NCI-H146 treated with DMSO at 0.1 percent for 48 hours (cell line): Measurements from ENCODE around the gene PALM2AKAP2.

Experiments used
- DNase-seq: peaks from one replicate; lab custom pipeline; 2025; ENCODE audit not compliant: unreplicated experiment; lab: John Stamatoyannopoulos, UW

Gene PALM2AKAP2

GRCh38 chr9:109771796-109772531 lies 8.0 kb upstream of the PALM2AKAP2 start:
- no peak for DNase-seq

- DNase-seq = no peak
Observed at GRCh38 chr9:109775516-109775915, 4.5 kb upstream of the PALM2AKAP2 start.

- no peak for DNase-seq
Observed at GRCh38 chr9:109776391-109776790, 3.6 kb upstream of the PALM2AKAP2 start.

- DNase-seq = no peak
Observed at GRCh38 chr9:109780453-109781033, 545 bp downstream of the PALM2AKAP2 start.

DNA sequence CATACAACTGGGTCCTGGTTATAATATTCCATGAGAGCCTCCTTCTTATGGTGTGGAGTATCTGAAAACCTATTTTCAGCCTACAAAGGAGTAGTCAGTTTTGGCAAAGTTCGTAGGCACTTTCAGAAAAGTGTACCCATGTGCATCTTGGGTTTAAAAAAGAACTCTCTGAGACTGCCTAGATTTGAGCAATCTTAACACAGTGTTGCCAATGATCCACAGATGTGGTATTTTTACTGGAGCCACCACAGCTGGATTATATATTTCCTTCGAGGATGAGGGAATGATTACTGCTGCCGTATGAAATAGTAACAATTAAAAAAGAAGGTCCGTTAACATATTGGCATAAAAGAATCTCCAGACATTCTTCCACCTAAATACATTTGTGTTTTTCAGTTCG lies 1.1 kb downstream of the PALM2AKAP2 start:
- no peak for DNase-seq

- DNase-seq = no peak
Observed at GRCh38 chr9:109781541-109782197, 1.7 kb downstream of the PALM2AKAP2 start.

DNA sequence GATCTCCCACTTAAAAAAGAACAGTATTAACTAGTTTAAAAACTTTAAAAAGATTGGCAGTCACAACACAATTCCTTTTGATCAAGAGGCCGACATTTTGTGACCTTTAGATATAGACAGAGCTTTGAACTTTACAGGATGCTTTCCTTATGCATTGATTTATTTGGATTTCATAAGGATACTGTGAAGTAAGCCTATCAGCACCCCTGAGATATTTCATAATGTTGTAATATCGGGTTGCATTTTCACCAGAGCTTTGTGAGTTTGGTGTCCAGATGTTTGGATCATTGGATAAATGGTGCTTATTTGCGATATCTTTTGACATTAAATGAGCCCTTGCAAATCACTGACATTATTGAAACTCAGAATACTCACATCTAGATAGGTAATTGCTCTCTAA lies 7.7 kb downstream of the PALM2AKAP2 start:
- DNase-seq = no peak

GRCh38 chr9:109789556-109789955 lies 9.6 kb downstream of the PALM2AKAP2 start:
- no peak for DNase-seq

DNA sequence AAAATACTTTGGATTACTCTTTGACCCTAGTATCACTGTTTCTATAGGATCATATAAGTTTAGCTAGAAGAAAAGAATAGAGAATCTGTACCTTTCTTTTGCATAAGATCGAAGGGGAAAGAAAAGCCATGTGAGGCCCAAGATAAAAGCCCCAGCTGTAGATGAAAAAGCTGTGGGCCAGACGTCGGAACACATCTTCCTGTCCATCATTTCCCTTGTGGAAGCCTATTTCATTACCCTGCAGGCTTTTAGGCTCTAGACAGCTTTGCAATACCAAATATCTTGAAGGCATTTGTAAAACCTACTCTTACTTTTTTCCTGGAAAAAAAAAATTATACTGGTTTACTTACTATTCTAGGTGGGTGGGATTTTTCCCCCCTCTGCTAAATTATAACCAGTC lies 10.0 kb downstream of the PALM2AKAP2 start:
- no peak for DNase-seq

- no peak for DNase-seq
Observed at GRCh38 chr9:109791003-109791677, 11.1 kb downstream of the PALM2AKAP2 start.

DNA sequence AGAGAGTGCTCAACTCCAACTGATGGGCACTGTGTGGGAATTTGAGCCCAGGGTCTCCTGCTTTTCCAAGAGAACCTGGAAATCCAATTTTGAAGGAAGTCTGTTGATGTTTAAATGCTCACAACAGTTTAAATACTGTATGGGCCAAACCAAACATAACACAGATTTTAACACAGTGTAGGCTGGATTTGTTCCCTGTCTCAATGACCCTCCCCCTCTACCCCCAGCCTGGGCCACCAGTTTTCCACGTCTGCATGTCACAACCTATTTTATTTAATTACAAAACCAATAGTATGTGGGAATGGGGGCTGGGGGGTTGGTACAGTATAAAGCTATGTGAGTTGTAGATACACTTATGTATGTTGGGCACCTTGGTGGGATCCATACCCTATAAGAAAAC lies 11.7 kb downstream of the PALM2AKAP2 start:
- no peak for DNase-seq

DNA sequence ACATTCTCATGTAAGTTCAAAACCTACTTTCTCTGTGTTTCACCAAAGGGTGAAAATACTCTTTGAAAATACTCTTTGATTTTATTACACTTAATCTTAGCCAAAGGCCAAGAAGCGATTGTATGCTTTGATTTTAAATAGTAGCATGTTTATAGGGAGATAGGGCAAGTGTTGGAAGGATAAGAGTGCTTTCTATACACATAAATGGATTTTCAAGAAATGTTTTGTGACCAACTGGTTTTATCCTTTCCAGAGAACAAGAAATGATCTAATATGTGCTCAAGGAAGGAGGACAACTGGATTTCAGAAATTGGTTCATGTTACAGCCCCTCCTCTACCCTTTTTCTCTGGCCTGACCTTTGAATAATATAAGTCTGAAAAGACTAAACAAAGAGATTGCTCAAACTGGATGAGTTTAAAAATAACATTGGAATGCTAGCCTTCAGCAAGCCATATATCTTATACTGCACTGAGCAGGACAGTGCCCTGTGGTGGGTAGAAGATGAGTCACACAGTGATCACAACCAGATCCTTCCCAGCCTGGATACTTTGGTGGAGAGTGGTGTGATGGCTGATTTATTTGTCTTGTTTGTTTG lies 13.1 kb downstream of the PALM2AKAP2 start:
- DNase-seq = no peak

DNA sequence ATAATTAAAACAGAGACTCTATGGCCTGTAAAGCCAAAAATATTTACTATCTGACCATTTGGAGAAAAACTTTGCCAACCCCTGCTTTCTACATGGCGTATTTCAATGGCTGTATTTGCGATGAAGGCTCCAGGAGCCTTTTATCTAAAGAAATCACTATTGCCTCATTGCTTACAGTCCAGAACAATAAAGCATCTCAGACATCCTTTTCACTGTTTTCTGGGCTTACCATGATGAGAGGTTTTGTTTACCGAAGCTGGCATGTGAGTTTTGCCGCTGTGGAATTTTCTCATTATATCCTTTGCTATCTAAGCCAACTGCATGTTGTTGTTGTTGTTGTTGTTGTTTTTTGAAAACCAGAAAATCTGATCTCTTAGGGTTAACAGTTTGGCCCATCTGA lies 13.9 kb downstream of the PALM2AKAP2 start:
- no peak for DNase-seq

DNA sequence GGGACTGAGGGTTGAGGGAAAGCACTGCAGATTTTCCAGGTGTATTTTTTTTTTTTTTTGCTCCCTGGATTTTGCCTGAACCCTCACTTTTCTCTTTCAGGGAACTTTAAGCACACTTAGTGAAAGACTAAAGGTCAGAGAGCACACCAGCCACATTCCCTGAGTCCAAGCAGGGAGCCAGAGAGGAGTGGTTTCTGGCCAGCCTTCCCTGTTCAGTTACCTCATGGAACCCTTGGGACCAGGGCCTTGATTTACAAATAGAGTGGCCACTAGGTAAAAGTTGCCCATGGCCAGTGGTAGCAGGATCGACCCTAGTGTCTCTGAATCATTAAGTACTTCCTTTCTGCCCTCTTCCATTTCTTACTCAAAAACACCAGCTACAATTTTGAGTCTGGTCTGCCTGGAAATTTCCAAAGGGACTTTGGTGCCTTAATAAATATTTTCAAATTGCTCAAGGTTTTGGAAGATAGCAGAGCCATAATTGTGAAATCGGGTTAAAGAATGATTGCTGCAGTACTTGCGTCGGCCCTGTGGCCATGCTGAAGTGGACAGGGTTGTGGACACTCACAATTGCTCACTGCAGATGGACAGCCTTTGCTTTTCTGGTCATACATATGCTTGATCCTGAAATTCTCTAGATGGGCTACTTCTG lies 14.5 kb downstream of the PALM2AKAP2 start:
- no peak for DNase-seq

DNA sequence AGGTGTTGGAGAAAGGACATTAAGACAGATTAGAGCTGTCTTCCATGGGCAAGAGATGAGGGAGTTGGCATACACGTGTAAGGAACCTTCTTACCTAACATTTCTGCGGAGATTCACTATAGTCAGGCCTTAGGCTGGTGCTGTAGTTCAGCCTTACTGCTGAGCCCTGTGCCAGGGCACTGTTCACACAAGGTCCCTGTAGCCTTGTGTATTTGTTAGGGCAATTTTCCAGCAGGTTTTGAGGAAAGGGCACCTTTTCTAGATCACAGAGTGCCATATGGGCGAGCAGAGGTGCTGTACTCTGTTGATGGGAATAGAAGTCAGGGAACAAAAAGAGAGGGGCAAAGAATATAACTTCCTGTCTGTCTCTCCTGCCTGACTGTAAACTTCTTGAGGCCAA lies 15.6 kb downstream of the PALM2AKAP2 start:
- DNase-seq = no peak

GRCh38 chr9:109796078-109796477 lies 16.1 kb downstream of the PALM2AKAP2 start:
- no peak for DNase-seq

DNA sequence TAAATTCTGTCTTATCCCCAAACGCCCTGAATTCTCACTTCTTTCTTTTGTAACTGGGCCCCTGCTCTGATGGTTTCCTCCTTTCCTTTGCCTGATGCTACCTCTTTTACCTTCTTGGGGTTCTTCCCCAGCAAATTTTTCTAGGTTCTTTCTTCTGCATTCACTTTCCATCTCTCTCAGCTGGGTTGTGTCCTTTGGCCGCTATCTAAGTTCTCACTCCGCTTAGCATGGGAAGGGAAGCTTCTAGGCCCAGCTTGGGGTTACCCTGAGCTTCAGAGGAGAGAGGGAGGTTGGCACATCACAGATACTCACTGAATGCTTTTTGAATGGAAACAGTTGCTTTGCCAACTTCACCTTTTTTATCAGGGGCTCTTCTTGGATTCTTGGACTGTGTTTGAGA lies 17.0 kb downstream of the PALM2AKAP2 start:
- DNase-seq = no peak

DNA sequence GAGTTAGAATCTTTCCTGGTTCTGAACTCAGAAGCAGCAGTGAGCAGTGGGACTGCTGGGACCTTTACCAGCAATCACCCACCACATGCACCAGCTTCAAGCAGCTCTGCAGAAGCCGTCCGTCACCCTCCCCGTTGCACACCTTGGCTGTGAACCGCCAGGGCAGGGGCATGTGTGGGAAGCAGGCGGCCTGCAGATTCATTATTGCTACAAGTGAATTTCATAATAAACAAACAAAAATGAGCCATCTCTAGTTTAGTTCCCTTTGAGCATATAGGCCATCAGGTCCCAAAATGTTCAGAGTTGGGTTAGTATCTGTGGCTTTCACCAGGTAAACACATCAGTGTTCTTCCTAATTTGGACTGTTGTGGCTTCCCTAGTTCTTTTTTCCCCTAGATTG lies 17.5 kb downstream of the PALM2AKAP2 start:
- DNase-seq = no peak

DNA sequence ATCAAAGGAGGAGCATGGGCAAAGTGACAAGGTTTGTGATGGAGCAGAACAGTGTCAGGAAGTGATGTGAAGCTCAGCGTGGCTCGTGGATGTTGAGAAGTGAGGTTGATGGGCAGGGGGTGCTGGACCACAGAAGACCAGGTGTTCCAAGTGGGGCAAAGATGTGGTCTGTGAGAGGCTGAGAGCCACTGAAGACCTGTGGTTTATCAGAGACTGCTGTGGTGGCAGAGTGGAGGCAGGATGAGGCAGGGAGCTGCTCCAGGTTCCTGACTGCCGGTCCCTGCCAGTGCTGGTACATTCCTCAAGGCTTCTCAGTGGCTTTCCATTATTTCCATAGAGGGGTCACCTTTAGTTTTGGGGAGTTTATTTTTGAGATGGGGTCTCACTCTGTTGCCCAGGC lies 19.1 kb downstream of the PALM2AKAP2 start:
- no peak for DNase-seq

GRCh38 chr9:109799792-109800191 lies 19.8 kb downstream of the PALM2AKAP2 start:
- DNase-seq = no peak

GRCh38 chr9:109801484-109801883 lies 21.5 kb downstream of the PALM2AKAP2 start:
- DNase-seq = no peak
